ENCODE results near the gene USH1C. TPM values are rescaled to one million over a fixed set of nuclear protein-coding genes. Genes with fewer than 3 reads are reported as not detected.

The USH1C gene
- total and polyA plus RNA-seq, 2 of the 13 experiments (the other 11 are each of a cell fraction or from before 2014, with no cell fraction given), result not detected

GRCh38 chr11:17581732-17582053 is 37.5 kb upstream of the USH1C start:
- Histone ChIP-seq H3K27ac (ENCODE audit: extremely low read length, insufficient read depth, low read length) (no peak overlapping the region), H2AFZ (ENCODE audit: low read length) (no peak overlapping the region), H3K4me3 (replicated peaks in 1 of 3; ENCODE audit: insufficient read depth in 1 of 3, low read depth in 2 of 3, low read length in 3 of 3) (no peak overlapping the region), H3K4me2 (ENCODE audit: low read depth, low read length) (no peak overlapping the region), H4K20me1 (ENCODE audit: insufficient read depth, low read length) (no peaks in the 10 kb centered on the region), H3K4me1 (ENCODE audit: insufficient read depth, low read length) (no peaks in the 10 kb centered on the region), H3K79me2 (ENCODE audit: insufficient read depth, low read length) (no peaks in the 10 kb centered on the region), H3K9ac (ENCODE audit: insufficient read depth, low read depth, low read length) (no peak overlapping the region), H3K27me3 (ENCODE audit: control insufficient read depth in 1 of 2, insufficient read depth in 2 of 2, low read length in 2 of 2) (peaks cover 4 to 9% of the 10 kb centered on the region in 2 experiments; a peak in 2 of 5 replicates), H3K36me3 (replicated peaks in 1 of 2; ENCODE audit: control insufficient read depth in 1 of 2, insufficient read depth in 2 of 2, low read length in 2 of 2) (no peaks in the 10 kb centered on the region), H3K9me3 (ENCODE audit: low read length) (no peaks in the 10 kb centered on the region)
- DNase-seq (ENCODE audit: low spot score) (no peak), ATAC-seq (no peak), FAIRE-seq (no peak)
- TF ChIP-seq EEA1 (CRISPR knock-in tag; IDR thresholded peaks at IDR 0.05; ENCODE audit: borderline replicate concordance) (no peak), RAD21 (CRISPR knock-in tag; IDR thresholded peaks at IDR 0.05) (no peak), ZBTB7A (CRISPR knock-in tag; IDR thresholded peaks at IDR 0.05) (no peak), NR3C1 (CRISPR knock-in tag; IDR thresholded peaks at IDR 0.05) (no peak), GTF2F1 (IDR thresholded peaks at IDR 0.05; ENCODE audit: low read length) (no peak), CENPT (CRISPR knock-in tag; IDR thresholded peaks at IDR 0.05; ENCODE audit: low read depth) (no peak), ZNF749 (CRISPR knock-in tag; IDR thresholded peaks at IDR 0.05; ENCODE audit: borderline replicate concordance) (no peak), JUNB (CRISPR knock-in tag; IDR thresholded peaks at IDR 0.05; ENCODE audit: borderline replicate concordance) (no peak), SMAD9 (CRISPR knock-in tag; IDR thresholded peaks at IDR 0.05) (no peak), CCDC6 (CRISPR knock-in tag; IDR thresholded peaks at IDR 0.05) (no peak), SOX6 (IDR thresholded peaks at IDR 0.05) (no peak), SOX6 (CRISPR knock-in tag; IDR thresholded peaks at IDR 0.05) (no peak), PCBP1 (IDR thresholded peaks at IDR 0.05; ENCODE audit: borderline replicate concordance, low read depth, low read length) (no peak), MTA3 (CRISPR knock-in tag; IDR thresholded peaks at IDR 0.05) (no peak)
- TF ChIP-seq, protein P1, sequence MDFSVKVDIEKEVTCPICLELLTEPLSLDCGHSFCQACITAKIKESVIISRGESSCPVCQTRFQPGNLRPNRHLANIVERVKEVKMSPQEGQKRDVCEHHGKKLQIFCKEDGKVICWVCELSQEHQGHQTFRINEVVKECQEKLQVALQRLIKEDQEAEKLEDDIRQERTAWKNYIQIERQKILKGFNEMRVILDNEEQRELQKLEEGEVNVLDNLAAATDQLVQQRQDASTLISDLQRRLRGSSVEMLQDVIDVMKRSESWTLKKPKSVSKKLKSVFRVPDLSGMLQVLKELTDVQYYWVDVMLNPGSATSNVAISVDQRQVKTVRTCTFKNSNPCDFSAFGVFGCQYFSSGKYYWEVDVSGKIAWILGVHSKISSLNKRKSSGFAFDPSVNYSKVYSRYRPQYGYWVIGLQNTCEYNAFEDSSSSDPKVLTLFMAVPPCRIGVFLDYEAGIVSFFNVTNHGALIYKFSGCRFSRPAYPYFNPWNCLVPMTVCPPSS (IDR thresholded peaks at IDR 0.05), result no peak
- TF ChIP-seq, protein P2, sequence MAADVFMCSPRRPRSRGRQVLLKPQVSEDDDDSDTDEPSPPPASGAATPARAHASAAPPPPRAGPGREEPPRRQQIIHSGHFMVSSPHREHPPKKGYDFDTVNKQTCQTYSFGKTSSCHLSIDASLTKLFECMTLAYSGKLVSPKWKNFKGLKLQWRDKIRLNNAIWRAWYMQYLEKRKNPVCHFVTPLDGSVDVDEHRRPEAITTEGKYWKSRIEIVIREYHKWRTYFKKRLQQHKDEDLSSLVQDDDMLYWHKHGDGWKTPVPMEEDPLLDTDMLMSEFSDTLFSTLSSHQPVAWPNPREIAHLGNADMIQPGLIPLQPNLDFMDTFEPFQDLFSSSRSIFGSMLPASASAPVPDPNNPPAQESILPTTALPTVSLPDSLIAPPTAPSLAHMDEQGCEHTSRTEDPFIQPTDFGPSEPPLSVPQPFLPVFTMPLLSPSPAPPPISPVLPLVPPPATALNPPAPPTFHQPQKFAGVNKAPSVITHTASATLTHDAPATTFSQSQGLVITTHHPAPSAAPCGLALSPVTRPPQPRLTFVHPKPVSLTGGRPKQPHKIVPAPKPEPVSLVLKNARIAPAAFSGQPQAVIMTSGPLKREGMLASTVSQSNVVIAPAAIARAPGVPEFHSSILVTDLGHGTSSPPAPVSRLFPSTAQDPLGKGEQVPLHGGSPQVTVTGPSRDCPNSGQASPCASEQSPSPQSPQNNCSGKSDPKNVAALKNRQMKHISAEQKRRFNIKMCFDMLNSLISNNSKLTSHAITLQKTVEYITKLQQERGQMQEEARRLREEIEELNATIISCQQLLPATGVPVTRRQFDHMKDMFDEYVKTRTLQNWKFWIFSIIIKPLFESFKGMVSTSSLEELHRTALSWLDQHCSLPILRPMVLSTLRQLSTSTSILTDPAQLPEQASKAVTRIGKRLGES (CRISPR knock-in tag; IDR thresholded peaks at IDR 0.05; ENCODE audit: borderline replicate concordance), result no peak
- BruUV-seq (replicated peaks), result no TSS peak
- intact Hi-C loops (cut with micrococcal nuclease; ENCODE audit: unreplicated experiment) (no loop called here), in situ Hi-C loops (cut with HindIII; ENCODE audit: extremely low pct_ligation_motif_present, low pct_unique_long_range_greater_than_20kb) (no loop called here)
- ChIA-PET POLR2A (no interaction called here), CTCF (ENCODE audit: low intra/inter-chr PET ratio, low total read pairs) (no interaction called here)
- WGBS (ENCODE audit: low lambda C conversion rate), result 73% methylated on average over 4 of the region's 4 CpGs
